ENCODE data around the gene PPFIBP1. TPM values are rescaled to one million over a fixed set of nuclear protein-coding genes. Genes with fewer than 3 reads are reported as not detected.

PPFIBP1 gene
- total and polyA plus RNA-seq, 9 of the 15 experiments (the other 6 are each of a cell fraction or from before 2014, with no cell fraction given): 0.46 to 3.5 (median 1.8) TPM

DNA sequence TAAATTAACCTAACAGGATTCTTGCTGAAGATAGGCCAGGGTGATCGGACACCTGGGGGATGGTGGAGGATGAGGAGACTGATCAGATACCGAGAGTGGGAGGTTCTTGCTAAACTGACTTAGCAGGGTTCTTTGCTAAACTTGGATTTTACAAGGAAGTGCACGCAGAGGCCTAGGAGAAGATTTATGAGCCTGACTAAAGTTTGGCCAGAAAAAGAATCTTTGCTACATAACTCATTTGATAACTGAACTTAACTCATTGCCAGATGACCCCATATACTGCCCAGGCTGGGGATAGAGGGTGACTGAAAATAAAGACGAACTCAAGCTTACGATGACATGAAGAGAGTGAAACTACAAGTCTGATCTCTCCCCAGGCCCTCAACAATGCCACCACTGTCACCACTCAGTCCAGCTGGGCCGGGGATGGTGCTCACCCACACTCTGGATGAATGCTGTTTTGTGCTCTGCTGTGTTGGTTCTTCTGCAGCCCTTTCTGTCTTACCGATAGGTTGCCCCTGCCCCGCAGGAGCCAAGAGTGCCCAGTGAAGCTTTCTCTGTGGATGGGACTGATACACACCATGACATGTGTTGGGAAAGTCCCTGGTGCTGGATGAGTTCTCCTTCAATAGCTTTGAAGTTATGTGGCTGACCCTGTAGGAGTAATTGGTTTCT lies 29.0 kb downstream of the PPFIBP1 start:
- Histone ChIP-seq H3K4me1 (replicated peaks in 1 of 2; ENCODE audit: control insufficient read depth in 2 of 2, insufficient read depth in 2 of 2, low read length in 2 of 2) (peaks cover 0 to 13% of the 10 kb centered on the region in 2 experiments; a peak in 4 of 5 replicates), H2AFZ (ENCODE audit: low read depth, low read length) (no peak overlapping the region), H3K4me3 (no peak overlapping the region), H3K9me3 (replicated peaks; ENCODE audit: control insufficient read depth, insufficient read depth, low read depth, low read length) (no peaks in the 10 kb centered on the region), H4K20me1 (replicated peaks; ENCODE audit: control insufficient read depth, insufficient read depth, low read length) (no peaks in the 10 kb centered on the region), H3K9ac (ENCODE audit: insufficient read depth in 1 of 2, low read depth in 2 of 2, low read length in 2 of 2) (no peak overlapping the region), H3K36me3 (ENCODE audit: control insufficient read depth, insufficient read depth, low read length) (no peaks in the 10 kb centered on the region), H3K9me1 (ENCODE audit: control insufficient read depth, insufficient read depth, low read length) (no peaks in the 10 kb centered on the region), H3K27ac (ENCODE audit: extremely low read depth, low read depth, low read length) (no peak overlapping the region), H3K27me3 (ENCODE audit: control insufficient read depth in 2 of 2, insufficient read depth in 2 of 2, low read length in 2 of 2) (peaks cover 18 to 29% of the 10 kb centered on the region in 2 experiments), H3K4me2 (ENCODE audit: insufficient read depth, low read length) (no peak overlapping the region), H3K79me2 (ENCODE audit: control insufficient read depth, insufficient read depth, low read length) (no peaks in the 10 kb centered on the region)
- no TSS peak for BruUV-seq (replicated peaks)
- ChIA-PET POLR2A (no interaction called here), CTCF (ENCODE audit: low intra/inter-chr PET ratio) (no interaction called here)
- in situ Hi-C loops (cut with MboI): no loop called here
- no peak for ATAC-seq
- 2% methylated on average over 8 of the region's 8 CpGs for WGBS (ENCODE audit: insufficient coverage, low coverage, missing lambda C conversion rate)
- intact Hi-C loops (cut with micrococcal nuclease): no loop called here
- DNase-seq (ENCODE audit: extremely low read depth in 1 of 4, low spot score in 3 of 4): no peak
- TF ChIP-seq MEIS2 (IDR thresholded peaks at IDR 0.05; ENCODE audit: partially characterized antibody) (peak; percentile 15), CSDE1 (IDR thresholded peaks at IDR 0.05) (no peak), TEAD4 (IDR thresholded peaks at IDR 0.05; ENCODE audit: low read length) (no peak), TEAD4 (CRISPR knock-in tag; IDR thresholded peaks at IDR 0.05; ENCODE audit: borderline replicate concordance) (no peak), HDGF (IDR thresholded peaks at IDR 0.05) (no peak)
- TF ChIP-seq, protein P1, sequence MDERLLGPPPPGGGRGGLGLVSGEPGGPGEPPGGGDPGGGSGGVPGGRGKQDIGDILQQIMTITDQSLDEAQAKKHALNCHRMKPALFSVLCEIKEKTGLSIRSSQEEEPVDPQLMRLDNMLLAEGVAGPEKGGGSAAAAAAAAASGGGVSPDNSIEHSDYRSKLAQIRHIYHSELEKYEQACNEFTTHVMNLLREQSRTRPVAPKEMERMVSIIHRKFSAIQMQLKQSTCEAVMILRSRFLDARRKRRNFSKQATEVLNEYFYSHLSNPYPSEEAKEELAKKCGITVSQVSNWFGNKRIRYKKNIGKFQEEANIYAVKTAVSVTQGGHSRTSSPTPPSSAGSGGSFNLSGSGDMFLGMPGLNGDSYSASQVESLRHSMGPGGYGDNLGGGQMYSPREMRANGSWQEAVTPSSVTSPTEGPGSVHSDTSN (CRISPR knock-in tag; IDR thresholded peaks at IDR 0.05; ENCODE audit: low read depth): no peak
- TF ChIP-seq, protein P1 (tag; conservative IDR thresholded peaks at IDR 0.05; ENCODE audit: low read depth): peak; percentile 44; the same call in 1 of the 2 replicates
- TF ChIP-seq, protein P2, sequence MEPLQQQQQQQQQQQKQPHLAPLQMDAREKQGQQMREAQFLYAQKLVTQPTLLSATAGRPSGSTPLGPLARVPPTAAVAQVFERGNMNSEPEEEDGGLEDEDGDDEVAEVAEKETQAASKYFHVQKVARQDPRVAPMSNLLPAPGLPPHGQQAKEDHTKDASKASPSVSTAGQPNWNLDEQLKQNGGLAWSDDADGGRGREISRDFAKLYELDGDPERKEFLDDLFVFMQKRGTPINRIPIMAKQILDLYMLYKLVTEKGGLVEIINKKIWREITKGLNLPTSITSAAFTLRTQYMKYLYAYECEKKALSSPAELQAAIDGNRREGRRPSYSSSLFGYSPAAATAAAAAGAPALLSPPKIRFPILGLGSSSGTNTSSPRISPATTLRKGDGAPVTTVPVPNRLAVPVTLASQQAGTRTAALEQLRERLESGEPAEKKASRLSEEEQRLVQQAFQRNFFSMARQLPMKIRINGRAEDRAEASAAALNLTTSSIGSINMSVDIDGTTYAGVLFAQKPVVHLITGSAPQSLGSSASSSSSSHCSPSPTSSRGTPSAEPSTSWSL (CRISPR knock-in tag; IDR thresholded peaks at IDR 0.05; ENCODE audit: borderline replicate concordance): no peak
- no peak for FAIRE-seq

Data from K562 (cell line).